CD4-positive, alpha-beta T cell treated with Interleukin-6 for 4 hours (primary cell): ENCODE data around the gene TIGD2.

Experiments used
- DNase-seq: peaks from one replicate; pipeline ENCODE4 v3.0.0-alpha.2; 2020; ENCODE audit warnings: mixed read lengths

The TIGD2 gene

DNA sequence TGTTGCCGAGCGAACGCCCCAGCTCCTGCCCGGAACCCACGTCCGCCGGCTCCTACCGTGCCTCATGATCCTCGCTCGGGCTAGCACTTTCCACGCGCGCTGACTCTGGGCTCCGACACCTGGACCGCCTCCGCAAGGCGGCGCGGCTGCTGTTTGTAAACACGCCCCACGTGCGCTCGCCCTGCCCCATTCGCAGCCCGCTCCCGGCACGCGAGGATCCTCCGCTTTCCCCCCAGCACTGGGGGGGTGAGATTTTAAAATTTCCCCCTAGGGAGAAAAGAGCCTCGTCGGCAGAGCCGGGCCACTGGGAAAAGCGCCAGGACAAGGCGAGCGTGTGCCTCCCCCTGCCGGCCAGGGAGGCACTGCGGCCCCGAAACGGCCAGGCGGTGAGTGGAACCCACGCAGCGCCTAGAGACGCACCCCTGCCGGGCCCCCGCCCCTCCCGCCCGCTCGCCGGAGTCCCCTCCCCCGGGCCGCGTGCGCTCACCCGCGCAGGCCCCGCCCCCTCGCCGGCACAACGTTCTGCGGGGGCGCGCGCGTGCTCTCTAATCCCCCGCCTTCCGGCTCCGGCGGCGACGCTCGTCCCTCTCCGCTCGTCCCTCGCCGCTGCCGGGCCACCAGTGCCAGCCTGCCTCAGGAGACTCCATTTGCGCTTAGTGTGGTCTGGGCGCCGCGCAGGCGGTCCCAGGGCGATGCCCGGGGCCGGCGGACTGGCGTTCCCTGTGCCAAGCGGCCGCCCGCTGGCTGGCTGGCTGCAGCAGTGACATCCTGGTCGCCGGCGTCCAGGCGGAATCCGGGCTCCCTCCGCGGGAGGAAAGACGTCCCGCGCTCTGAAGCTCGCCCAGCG lies at the start of gene TIGD2:
TSS of gene TIGD2 (plus strand) at position 548 of the 847 bp plus-strand sequence. CDS start 1,442 bp downstream, outside the sequence.
- peak; percentile 93 for DNase-seq

- DNase-seq: no peak
Measured at GRCh38 chr4:89064848-89065247, 46.5 kb upstream of the TIGD2 start.

GRCh38 chr4:89067417-89067816 lies 43.9 kb upstream of the TIGD2 start:
- no peak for DNase-seq

GRCh38 chr4:89069481-89069880 lies 41.9 kb upstream of the TIGD2 start:
- no peak for DNase-seq

- no peak for DNase-seq
Measured at GRCh38 chr4:89070041-89070440, 41.3 kb upstream of the TIGD2 start.

DNA sequence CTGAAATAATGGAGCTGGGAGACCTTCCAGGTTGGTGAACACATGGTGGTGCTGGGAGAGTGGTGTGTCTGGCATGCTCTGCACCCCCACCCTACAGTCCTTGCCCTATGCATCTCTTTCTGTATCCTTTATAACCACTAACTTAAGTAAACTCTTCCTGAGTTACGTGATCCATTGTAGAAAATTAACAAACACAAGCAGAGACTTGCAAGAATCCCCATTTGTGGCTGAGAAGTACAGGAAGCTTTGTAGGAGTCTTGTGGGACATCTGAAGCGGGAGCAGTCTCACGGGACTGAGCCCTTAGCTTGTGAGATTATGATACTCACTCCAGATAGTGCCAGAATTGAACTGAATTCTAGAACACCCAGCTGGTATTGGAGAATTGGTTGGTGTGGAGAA lies 40.0 kb upstream of the TIGD2 start:
- no peak for DNase-seq

GRCh38 chr4:89072921-89073320 lies 38.4 kb upstream of the TIGD2 start:
- no peak for DNase-seq

DNA sequence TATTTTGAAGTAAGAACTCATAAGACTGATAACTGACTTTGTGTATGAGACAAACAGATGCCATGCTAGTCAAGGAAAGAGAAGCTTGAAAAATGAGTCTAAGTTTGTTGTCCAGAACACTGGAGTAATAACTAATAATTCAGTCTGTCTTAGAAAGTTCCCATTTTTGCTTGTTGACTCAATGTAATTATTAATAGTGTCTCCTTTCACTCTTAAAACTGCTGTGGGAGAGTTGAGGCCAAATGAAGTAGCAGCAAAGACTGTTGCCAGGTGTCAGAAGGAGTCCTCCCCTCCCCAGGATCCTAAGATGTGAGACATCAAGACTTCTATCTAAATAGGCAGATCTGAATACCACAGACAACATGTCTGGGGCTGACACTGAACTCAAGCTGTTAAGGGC lies 33.6 kb upstream of the TIGD2 start:
- DNase-seq: no peak

DNA sequence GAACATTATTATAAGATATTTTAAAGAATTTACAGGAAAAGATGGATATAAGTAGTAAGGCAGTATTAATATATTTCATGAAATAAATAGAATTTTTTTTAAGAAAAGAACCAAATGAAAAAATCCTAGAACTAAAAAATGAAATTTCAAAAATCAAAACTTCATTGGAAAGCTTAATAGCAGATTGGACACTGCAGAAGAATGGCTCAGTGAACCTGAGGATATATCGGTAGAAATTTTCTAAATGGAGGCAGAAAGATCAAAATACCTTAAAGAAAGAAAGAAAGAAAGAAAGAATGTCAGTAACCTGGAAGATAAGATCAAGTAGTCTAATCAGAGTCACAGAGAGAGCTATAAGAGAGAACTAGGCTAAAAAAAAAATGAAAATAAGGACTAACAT lies 33.0 kb upstream of the TIGD2 start:
- DNase-seq: no peak

DNA sequence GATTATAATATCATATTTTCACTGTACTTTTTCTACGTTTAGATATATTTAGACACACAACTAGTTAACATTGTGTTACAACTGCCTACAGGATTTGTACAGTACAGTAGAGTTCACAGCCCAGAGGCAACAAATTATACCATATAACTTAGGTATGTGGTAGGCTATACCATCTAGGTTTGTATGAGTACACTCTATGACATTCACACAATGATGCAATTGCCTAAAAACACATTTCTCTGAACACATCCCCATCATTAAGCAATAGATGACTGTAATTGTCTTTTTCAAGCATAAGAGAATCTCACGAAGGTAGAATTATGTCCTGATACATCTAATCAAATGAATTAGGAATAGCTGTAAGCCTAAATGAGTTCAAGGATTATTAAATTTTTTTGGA lies 12.3 kb upstream of the TIGD2 start:
- no peak for DNase-seq

GRCh38 chr4:89099471-89099870 lies 11.9 kb upstream of the TIGD2 start:
- no peak for DNase-seq

- no peak for DNase-seq
Measured at GRCh38 chr4:89100853-89101252, 10.5 kb upstream of the TIGD2 start.

DNA sequence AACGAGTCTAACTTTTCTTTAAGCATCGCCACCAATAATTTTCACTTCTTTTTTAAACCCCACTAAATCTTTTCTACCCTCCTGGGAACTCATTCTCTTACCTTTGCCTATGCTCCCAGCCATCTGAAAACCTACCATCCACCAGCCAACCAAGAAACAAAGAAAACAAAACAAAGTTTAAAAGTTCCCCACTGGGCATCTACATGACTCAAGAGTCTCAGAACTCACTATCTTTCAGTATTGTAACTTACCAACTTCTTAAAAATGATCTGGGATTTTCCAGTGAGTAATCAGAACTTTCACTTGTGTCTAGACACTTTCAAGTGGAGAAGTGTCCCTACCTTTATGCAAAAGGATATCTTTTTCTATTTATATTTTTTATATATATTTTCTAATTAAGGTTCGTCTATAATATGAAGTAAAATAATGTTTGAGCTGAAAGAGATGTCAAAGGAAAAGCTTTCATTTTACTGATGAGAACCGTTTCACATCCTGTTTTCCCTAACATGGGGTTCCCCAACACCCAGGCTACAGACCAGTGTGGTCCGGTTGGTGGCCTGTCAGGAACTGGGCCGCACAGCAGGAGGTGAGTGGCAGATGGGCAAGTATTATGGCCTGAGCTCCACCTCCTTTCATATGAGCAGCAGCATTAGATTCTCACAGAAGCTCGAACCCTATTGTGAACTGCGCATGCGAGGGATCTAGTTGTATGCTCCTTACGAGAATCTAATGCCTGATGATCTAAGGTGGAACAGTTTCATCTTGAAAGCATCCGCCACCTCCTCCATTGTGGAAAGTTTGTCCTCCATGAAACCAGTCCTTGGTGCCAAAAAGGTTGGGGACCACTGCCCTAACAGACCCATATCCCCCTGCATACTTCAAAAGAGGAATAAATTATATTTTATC lies 9.8 kb upstream of the TIGD2 start:
- no peak for DNase-seq

DNA sequence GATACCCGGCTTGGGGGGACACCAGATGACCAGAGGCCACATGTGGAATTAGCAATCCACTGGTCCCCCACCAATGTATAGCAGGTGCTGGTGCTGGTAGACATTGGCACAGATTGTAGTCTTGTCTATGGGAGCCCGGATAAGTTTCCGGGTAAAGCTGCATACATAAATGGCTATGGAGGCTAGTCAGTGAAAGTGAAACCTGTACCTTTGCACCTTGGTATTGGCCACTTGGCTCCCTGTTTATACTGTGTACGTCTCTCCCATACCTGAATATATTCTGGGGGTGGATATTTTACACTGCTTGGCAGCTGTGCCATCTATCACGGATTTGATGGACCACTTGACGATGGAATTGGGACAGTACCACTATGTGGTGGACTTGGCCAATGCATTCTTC lies 5.6 kb upstream of the TIGD2 start:
- DNase-seq: no peak

GRCh38 chr4:89108091-89108490 lies 3.2 kb upstream of the TIGD2 start:
- no peak for DNase-seq

- no peak for DNase-seq
Measured at GRCh38 chr4:89109841-89110540, 1.3 kb upstream of the TIGD2 start.

DNA sequence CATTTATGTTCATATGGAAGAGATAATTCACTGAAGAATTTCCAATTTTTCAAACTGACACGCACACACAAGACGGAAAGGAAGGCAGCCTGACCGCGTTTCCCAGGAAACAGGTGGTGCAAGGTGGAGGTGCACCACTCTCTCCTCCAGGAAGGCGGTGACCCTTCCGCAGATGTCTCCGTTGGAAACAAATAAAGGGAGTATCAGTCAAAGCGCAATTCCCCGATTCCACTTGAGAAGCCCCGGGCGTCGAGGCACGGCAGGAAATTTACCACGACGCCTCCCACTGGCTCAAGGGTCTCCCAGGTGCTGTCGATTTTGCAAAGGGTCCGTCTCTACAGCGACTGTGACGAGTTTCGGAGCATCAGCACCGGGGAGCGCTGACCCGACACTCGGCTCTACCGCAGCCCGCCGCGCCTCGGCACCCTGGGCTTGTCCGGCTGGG lies 770 bp upstream of the TIGD2 start:
- DNase-seq: no peak

GRCh38 chr4:89111833-89112563 lies 665 bp downstream of the TIGD2 start:
- no peak for DNase-seq

GRCh38 chr4:89113415-89113814 lies 2.1 kb downstream of the TIGD2 start:
- no peak for DNase-seq

DNA sequence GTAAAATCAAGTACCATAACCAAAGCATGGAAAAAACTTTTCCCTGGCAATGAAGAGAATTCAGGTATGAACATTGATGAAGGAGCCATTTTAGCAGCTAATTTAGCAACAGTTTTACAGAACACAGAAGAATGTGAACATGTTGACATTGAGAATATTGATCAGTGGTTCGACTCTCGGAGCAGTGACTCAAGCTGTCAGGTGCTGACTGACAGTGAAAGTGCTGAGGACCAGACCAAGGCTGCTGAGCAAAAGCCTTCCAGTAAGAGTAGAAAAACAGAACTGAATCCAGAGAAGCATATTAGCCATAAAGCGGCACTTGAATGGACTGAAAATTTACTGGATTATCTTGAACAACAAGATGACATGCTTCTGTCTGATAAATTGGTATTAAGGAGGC lies 2.8 kb downstream of the TIGD2 start:
- DNase-seq: no peak

DNA sequence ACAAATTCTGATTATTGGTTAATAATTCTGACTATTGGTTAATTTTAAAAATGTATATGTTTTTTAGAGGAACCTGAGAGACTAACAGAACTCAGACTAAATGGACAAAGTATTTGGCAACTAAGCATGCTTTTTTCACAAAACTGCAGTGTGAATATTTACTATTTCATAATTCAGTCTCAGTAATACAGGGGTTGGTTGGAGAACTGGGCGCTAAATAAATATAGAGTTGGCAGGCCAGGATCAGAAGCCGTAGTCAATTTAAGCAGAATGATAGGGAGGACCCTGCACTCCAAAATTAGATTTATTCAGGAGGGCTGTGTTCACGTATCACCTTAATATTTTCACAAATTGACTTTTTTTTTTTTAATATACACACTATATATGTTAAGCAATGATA lies 5.8 kb downstream of the TIGD2 start:
- DNase-seq: no peak

- no peak for DNase-seq
Measured at GRCh38 chr4:89119166-89119565, 7.8 kb downstream of the TIGD2 start.

GRCh38 chr4:89119836-89120235 lies 8.5 kb downstream of the TIGD2 start:
- no peak for DNase-seq
